ENCODE data around the gene INPP5A. TPM values are rescaled to one million over a fixed set of nuclear protein-coding genes. Genes with fewer than 3 reads are reported as not detected.
"Not testable (repeated sequence)": the region's sequence is repeated elsewhere in the genome, so short reads cannot be mapped to it uniquely, and the experiment has no call there.

INPP5A gene
- total RNA-seq, 1 donor from 2014 or later: 14.2 TPM

DNA sequence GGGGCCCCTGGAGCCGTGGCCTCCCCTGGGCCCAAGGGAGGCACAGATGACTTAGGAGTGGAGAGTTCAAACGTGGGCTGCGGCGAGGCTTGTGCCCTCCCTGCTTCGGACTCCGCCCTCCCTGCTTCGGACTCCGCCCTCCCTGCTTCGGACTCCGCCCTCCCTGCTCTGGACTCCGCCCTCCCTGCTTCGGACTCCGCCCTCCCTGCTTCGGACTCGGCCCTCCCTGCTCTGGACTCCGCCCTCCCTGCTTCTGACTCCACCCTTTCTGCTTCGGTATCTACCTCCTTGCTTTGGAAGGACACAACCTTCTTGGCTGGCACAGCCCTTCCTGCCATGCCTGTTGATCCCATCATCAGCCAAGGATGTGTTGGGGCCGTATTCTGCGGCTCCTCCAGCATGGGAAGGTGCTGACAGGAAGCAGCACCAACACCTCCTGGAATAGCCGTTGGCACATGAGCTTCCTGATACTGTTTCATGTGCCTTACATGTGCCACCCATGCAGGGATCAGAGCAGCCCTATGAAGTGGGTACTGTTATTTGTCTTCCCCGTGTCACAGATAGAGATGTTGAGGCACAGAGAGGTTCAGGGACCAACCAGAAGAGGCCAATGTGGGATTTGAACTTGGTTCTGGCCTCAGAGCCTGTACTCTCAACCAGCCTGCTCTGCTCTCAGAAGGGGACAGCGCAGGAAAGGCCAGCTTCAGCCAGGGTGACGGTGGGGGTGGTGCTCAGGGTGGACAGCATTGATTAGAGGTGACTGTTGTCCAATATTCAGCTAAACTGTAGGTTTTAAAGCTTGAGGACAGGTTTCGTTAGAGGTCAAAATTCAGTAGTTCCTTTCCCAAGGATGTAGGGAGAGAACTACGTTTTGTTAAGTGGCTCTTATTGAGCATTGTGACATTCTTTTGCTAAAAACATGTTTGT, 133.9 kb downstream of the INPP5A start:
- H3K27ac Mint-ChIP-seq: no peak overlapping the region
- no peak overlapping the region for H3K4me3 ChIP-seq
- peaks cover 20% of the 10 kb centered on the region for H3K4me1 Mint-ChIP-seq
- no peak for TF ChIP-seq EZH2phosphoT487 (IDR thresholded peaks at IDR 0.05)
- TF ChIP-seq, protein P1, sequence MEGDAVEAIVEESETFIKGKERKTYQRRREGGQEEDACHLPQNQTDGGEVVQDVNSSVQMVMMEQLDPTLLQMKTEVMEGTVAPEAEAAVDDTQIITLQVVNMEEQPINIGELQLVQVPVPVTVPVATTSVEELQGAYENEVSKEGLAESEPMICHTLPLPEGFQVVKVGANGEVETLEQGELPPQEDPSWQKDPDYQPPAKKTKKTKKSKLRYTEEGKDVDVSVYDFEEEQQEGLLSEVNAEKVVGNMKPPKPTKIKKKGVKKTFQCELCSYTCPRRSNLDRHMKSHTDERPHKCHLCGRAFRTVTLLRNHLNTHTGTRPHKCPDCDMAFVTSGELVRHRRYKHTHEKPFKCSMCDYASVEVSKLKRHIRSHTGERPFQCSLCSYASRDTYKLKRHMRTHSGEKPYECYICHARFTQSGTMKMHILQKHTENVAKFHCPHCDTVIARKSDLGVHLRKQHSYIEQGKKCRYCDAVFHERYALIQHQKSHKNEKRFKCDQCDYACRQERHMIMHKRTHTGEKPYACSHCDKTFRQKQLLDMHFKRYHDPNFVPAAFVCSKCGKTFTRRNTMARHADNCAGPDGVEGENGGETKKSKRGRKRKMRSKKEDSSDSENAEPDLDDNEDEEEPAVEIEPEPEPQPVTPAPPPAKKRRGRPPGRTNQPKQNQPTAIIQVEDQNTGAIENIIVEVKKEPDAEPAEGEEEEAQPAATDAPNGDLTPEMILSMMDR (IDR thresholded peaks at IDR 0.05): no peak
- no peak for TF ChIP-seq EZH2 (IDR thresholded peaks at IDR 0.05)
- H3K36me3 ChIP-seq: no peaks in the 10 kb centered on the region
- H4K20me1 ChIP-seq (ENCODE audit: low read depth): peaks cover 13% of the 10 kb centered on the region
- no peak overlapping the region for H3K27ac ChIP-seq
- DNase-seq (ENCODE audit: low spot score): no peak
- no peaks in the 10 kb centered on the region for H3F3A ChIP-seq (ENCODE audit: low read depth)
- no peaks in the 10 kb centered on the region for H3K27me3 ChIP-seq
- H3K9me3 Mint-ChIP-seq: no peaks in the 10 kb centered on the region
- H3K79me2 ChIP-seq (ENCODE audit: low read depth): no peaks in the 10 kb centered on the region
- peaks cover 15% of the 10 kb centered on the region for H3K27me3 Mint-ChIP-seq (ENCODE audit: insufficient read depth, low read depth)
- peaks cover 16% of the 10 kb centered on the region for H3K4me1 ChIP-seq
- H3K4me3 Mint-ChIP-seq: no peak overlapping the region
- H3K9ac ChIP-seq: no peak overlapping the region
- H3K9me3 ChIP-seq (ENCODE audit: low read depth): no peaks in the 10 kb centered on the region
- peaks cover 3% of the 10 kb centered on the region for H3K36me3 Mint-ChIP-seq
- no peak overlapping the region for H2AFZ ChIP-seq (replicated peaks)
- H3K4me2 ChIP-seq: no peak overlapping the region

GRCh38 chr10:132673746-132674145, 136.2 kb downstream of the INPP5A start:
- not testable (repeated sequence) for DNase-seq (ENCODE audit: low spot score)

GRCh38 chr10:132674311-132674710, 136.7 kb downstream of the INPP5A start:
- H3K36me3 ChIP-seq: no peaks in the 10 kb centered on the region
- H3K4me3 Mint-ChIP-seq: no peak overlapping the region
- no peaks in the 10 kb centered on the region for H3F3A ChIP-seq (ENCODE audit: low read depth)
- no peak overlapping the region for H3K4me3 ChIP-seq
- no peak overlapping the region for H3K27ac Mint-ChIP-seq
- no peak overlapping the region for H3K4me2 ChIP-seq
- H4K20me1 ChIP-seq (ENCODE audit: low read depth): no peaks in the 10 kb centered on the region
- DNase-seq (ENCODE audit: low spot score): no peak
- no peak overlapping the region for H2AFZ ChIP-seq (replicated peaks)
- H3K9ac ChIP-seq: no peak overlapping the region
- H3K9me3 Mint-ChIP-seq: no peaks in the 10 kb centered on the region
- peaks cover 5% of the 10 kb centered on the region for H3K4me1 ChIP-seq
- no peaks in the 10 kb centered on the region for H3K27me3 ChIP-seq
- no peaks in the 10 kb centered on the region for H3K79me2 ChIP-seq (ENCODE audit: low read depth)
- H3K9me3 ChIP-seq (ENCODE audit: low read depth): no peaks in the 10 kb centered on the region
- TF ChIP-seq EZH2phosphoT487 (IDR thresholded peaks at IDR 0.05) (no peak), EZH2 (IDR thresholded peaks at IDR 0.05) (no peak)
- TF ChIP-seq, protein P1 (IDR thresholded peaks at IDR 0.05): no peak
- H3K36me3 Mint-ChIP-seq: peaks cover 6% of the 10 kb centered on the region
- H3K4me1 Mint-ChIP-seq: peaks cover 8% of the 10 kb centered on the region
- H3K27me3 Mint-ChIP-seq (ENCODE audit: insufficient read depth, low read depth): peaks cover 10% of the 10 kb centered on the region
- H3K27ac ChIP-seq: no peak overlapping the region

More at GRCh38 chr10:132673746-132674145, 136.2 kb downstream of the INPP5A start:
- not testable (repeated sequence) for H2AFZ ChIP-seq (replicated peaks); H3K4me3 Mint-ChIP-seq; H3K4me1 ChIP-seq; H4K20me1 ChIP-seq (ENCODE audit: low read depth); H3K36me3 Mint-ChIP-seq; H3K79me2 ChIP-seq (ENCODE audit: low read depth); H3K9me3 ChIP-seq (ENCODE audit: low read depth); H3K4me1 Mint-ChIP-seq; H3K27me3 ChIP-seq; H3K9ac ChIP-seq; H3K27ac Mint-ChIP-seq; H3K27ac ChIP-seq; H3K4me3 ChIP-seq; H3K36me3 ChIP-seq; H3K4me2 ChIP-seq; H3F3A ChIP-seq (ENCODE audit: low read depth); H3K9me3 Mint-ChIP-seq
- H3K27me3 Mint-ChIP-seq (ENCODE audit: insufficient read depth, low read depth): peaks cover 12% of the 10 kb centered on the region
